Raji (cell line): Measurements from ENCODE around the gene KCNK13.

Experiments
- POLR2A ChIP-seq: IDR thresholded peaks from 2 replicates; pipeline ENCODE4 v1.6.1; 2011; ENCODE audit warnings: low read depth, low read length, control low read depth; ENCODE audit not compliant: insufficient read depth

Gene KCNK13

DNA sequence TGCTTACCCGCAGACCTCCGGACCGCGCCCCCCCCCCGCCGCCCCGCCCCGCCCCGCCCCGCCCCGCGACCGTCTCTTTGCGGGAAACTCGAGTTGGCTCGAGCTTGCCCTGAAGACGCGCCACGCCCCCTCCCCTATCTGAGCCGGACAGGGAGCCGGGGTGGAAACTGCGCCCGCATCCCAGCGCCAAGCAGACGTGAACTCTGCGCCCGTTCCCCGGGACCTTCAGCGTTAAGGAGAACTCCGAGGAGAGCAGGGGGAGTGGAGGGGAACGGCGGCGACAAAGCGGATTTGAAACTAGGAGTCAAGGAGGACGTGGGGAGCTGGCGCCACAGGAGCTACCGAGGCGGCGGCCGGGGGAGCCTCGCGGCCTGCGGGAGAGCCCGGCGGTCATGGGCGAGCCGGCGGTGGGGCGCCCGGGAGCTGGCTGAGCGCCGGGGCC is at the start of gene KCNK13:
Gene KCNK13, plus strand, starts transcription at position 310 of the 442 bp plus-strand sequence. CDS start 212 bp downstream, outside the sequence.
- TF ChIP-seq POLR2A, result no peak

- TF ChIP-seq POLR2A, result no peak
These were observed 44.4 kb upstream of the KCNK13 start for GRCh38 chr14:90017371-90017770.

DNA sequence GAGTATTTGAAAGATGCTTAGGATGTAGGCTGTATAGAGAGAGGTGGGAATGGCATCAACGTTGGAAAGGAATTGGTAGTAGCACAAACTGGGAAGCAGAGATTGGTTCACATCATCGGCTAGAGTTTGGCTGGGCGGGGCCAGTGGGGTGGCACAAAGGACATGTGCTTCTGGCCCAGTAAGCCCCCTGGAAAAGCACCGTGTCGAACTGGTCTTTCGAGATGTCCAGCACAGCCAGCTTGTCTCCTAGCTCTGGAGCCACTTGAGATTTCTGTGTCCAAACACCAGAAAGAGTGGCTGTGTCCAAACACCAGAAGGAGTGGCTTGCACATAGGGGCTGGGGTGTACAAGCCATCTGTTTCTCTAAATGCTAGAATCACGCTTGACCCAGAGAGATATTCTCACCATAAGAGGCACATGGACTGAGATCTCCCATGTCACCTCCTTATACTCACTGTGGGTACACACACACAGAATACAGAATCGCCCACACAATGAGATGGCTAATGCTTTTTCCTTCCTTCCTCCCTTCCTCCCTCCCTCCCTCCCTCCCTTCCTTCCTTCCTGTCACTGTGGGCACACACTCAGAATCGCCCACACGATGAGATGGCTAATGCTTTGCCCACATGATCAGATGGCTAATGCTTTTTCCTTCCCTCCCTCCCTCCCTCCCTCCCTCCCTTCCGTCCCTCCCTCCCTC is 41.8 kb upstream of the KCNK13 start:
- no peak for TF ChIP-seq POLR2A

GRCh38 chr14:90023176-90023896 is 38.5 kb upstream of the KCNK13 start:
- TF ChIP-seq POLR2A, result no peak

- TF ChIP-seq POLR2A, result no peak
These were observed 36.9 kb upstream of the KCNK13 start for GRCh38 chr14:90024910-90025309.

GRCh38 chr14:90027842-90028241 is 34.0 kb upstream of the KCNK13 start:
- TF ChIP-seq POLR2A, result no peak

DNA sequence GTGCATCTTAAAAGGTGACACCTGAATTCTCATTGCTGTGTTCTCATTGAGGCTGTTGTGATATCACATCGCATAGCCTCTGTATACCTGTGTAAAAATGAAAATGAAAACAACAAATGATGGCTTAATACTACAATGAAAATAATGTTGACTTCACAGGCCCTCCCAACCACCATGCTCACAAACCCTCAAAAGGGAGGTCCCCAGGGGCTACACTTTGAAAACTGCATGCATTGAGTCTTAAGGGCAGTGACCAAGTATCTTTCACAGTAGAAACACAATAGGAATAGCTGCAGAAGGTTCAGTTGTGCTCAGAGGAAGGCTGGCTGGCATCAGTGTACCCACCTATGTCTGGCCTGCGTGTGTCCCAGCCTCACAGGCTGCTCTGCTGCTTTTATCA is 27.6 kb upstream of the KCNK13 start:
- no peak for TF ChIP-seq POLR2A

- TF ChIP-seq POLR2A, result no peak
These were observed 26.8 kb upstream of the KCNK13 start for GRCh38 chr14:90034835-90035525.

GRCh38 chr14:90039253-90040010 is 22.4 kb upstream of the KCNK13 start:
- TF ChIP-seq POLR2A, result no peak

GRCh38 chr14:90040411-90040810 is 21.4 kb upstream of the KCNK13 start:
- no peak for TF ChIP-seq POLR2A

DNA sequence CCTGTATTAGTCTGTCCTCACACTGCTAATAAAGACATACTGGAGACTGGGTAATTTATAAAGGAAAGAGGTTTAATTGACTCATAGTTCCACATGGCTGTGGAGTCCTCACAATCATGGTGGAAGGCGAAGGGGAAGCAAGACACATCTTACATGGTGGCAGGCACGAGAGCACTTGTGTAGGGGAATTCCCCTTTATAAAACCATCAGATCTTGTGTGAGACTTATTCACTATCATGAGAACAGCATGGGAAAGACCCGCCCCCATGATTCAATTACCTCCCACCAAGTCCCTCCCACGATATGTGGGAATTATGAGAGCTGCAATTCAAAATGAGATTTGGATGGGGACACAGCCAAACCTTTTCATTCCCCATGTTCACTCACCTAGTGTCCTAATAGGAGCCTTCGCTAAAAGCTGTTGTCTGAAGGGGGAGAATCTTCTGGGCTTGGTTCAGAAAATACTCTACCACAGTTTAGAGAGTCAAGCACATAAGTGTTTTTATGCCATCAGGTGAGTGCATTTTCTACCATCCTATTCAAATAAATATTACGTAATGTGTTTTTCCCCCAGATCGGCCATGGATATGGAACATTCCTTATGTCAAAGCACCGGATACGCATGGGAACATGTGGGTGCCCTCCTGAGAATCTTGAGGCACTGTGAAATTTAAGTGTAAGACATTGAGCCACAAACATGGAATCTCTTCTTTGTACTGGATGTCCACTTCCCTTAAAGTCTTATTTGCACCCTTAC is 19.1 kb upstream of the KCNK13 start:
- TF ChIP-seq POLR2A, result no peak

- no peak for TF ChIP-seq POLR2A
These were observed 16.2 kb upstream of the KCNK13 start for GRCh38 chr14:90045616-90046015.

DNA sequence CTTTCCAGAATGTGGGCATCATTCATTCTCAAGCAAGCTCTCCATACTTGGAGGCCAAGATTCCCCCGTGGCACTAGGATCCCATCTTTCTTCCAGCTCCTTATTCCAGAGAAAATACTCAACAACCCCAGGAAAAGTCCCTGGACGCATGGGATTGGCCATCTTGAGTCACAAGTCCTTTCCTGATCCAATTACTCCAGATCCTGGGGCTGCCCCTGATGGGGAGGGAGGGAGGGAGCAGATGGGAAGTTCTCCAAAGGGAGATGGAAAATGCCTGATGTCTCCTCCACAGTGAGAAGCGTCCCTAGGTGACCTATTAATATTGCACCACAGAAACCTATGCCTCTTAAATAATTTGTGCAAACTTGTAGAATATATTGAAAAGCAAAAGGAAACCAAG is 12.4 kb upstream of the KCNK13 start:
- TF ChIP-seq POLR2A, result no peak

DNA sequence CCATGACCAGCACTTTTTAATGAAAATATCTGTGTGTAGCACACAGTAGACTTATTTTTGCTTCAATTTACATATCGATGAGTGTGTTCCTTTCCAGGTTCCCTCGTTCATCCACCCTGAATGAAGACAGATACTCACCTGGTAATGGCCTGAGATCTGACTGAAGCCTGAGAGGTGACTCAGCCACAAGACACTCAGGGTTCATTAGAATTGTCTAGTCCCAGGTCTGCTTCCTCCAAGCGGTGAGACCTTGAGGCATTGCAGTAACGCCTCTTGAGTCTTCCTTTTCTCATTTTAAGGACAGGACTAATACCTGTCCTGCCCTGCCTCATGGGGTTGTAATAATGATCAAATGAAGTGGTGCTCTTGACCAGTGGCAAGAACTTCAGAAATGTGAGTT is 11.5 kb upstream of the KCNK13 start:
- TF ChIP-seq POLR2A, result no peak

GRCh38 chr14:90053044-90053443 is 8.8 kb upstream of the KCNK13 start:
- TF ChIP-seq POLR2A, result no peak

DNA sequence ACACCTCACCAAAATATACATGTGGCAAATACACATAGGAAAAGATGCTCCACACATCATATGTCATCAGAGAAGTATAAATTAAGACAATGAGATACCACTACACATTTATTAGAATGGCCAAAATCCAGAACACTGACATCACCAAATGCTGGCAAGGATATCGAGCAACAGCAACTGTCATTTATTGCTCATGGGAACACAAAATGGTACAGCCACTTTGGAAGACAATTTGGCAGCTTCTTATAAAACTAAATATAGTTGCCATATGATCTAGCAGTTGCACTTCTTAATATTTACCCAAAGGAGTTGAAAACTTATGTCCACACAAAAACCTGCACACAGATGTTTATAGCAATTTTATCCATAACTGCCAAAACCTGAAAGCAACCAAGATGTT is 7.0 kb upstream of the KCNK13 start:
- TF ChIP-seq POLR2A, result no peak
